Activated CD4-positive, alpha-beta T cell treated with anti-CD3 and anti-CD28 coated beads, Interleukin-2, amount 50 U/mL, for 24 hours (primary cell): Measurements from ENCODE around the gene BTBD17.

Experiments used
- DNase-seq, 2 donors: peaks; one replicate each; pipeline ENCODE4 v3.0.0-alpha.2; 2020; ENCODE audit warnings: low read depth in 1 of 2, low spot score in 1 of 2

BTBD17 gene

GRCh38 chr17:74359916-74360315 is 1.8 kb downstream of the BTBD17 start:
- DNase-seq = no peak

GRCh38 chr17:74358697-74359096 is 3.0 kb downstream of the BTBD17 start:
- DNase-seq = no peak

GRCh38 chr17:74357466-74357809 is 4.2 kb downstream of the BTBD17 start:
- no peak for DNase-seq

GRCh38 chr17:74356646-74357465 is 4.8 kb downstream of the BTBD17 start:
- no peak for DNase-seq

- no peak for DNase-seq
Measured at GRCh38 chr17:74355065-74355464, 6.6 kb downstream of the BTBD17 start.

- DNase-seq = no peak
Measured at GRCh38 chr17:74354561-74354960, 7.1 kb downstream of the BTBD17 start.

- DNase-seq = peak in 1 of 2 donors; percentile 27
Measured at GRCh38 chr17:74354123-74354522, 7.5 kb downstream of the BTBD17 start.

GRCh38 chr17:74353446-74354060 is 8.1 kb downstream of the BTBD17 start:
- no peak for DNase-seq

- DNase-seq = no peak
Measured at GRCh38 chr17:74351552-74352210, 10.0 kb downstream of the BTBD17 start.

GRCh38 chr17:74350486-74350885 is 11.2 kb downstream of the BTBD17 start:
- DNase-seq = no peak

GRCh38 chr17:74349120-74349519 is 12.5 kb downstream of the BTBD17 start:
- no peak for DNase-seq

GRCh38 chr17:74347646-74348045 is 14.0 kb downstream of the BTBD17 start:
- DNase-seq = no peak

GRCh38 chr17:74345433-74346241 is 16.0 kb downstream of the BTBD17 start:
- no peak for DNase-seq

GRCh38 chr17:74344658-74345057 is 17.0 kb downstream of the BTBD17 start:
- DNase-seq = no peak

GRCh38 chr17:74343526-74344284 is 18.0 kb downstream of the BTBD17 start:
- DNase-seq = no peak

GRCh38 chr17:74343121-74343520 is 18.5 kb downstream of the BTBD17 start:
- no peak for DNase-seq

- DNase-seq = no peak
Measured at GRCh38 chr17:74342224-74342623, 19.4 kb downstream of the BTBD17 start.

GRCh38 chr17:74340470-74341023 is 21.1 kb downstream of the BTBD17 start:
- DNase-seq = no peak

- no peak for DNase-seq
Measured at GRCh38 chr17:74339537-74340195, 22.0 kb downstream of the BTBD17 start.
